ENCODE results near the gene NARF. TPM values are rescaled to one million over a fixed set of nuclear protein-coding genes. Genes with fewer than 3 reads are reported as not detected.
A peak's percentile ranks its signal among the peaks of the same experiment; 100 is the strongest.

The NARF gene
- polyA plus RNA-seq, 1 of the 3 experiments (the other 2 are of a cell fraction): 128 TPM

DNA sequence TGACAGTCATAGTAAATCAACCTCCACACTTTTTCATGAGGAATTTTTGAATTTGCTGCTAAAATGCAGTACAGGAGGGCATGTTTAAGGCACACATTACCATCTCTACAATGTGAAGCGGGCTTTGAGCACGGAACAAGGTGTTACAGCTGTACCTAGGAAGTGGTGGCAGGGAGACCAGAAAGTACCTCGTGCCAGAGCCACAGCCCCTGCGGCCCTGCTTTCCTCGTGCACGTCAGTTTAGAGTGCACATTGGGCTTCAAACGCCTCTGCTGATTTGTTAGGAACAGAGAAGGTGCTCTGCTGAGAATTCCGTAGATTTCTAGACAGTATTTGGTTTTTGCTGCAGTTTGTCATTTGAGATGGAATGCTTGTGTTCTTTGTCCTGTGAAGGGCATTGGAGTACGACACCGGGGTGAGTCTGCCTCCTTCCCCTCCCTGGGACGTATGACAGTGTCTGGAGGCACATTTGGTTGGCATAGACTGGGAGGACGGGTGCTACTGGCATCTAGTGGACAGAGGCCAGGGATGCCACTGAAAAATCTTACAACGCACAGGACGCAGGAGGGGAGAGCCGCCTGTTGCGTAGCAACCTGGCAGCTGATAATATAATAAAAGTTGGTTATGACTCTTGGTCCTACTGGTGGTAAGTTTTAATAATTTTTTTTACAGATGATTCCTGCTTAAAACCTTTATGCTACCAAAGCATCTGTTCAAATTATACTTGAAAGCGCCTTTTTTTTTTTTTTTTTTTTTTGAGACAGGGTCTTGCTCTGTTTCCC, 70.1 kb downstream of the NARF start:
- H3K9me3 ChIP-seq: no peaks in the 10 kb centered on the region
- CTCF ChIA-PET: interaction anchor here (0.6 to 5.4 kb wide), 30 partner anchors 9 to 303 kb away, joined by 3 to 35 read pairs (median 4); partner anchors contain the start of genes FOXK2 and OGFOD3
- TF ChIP-seq, protein P1, sequence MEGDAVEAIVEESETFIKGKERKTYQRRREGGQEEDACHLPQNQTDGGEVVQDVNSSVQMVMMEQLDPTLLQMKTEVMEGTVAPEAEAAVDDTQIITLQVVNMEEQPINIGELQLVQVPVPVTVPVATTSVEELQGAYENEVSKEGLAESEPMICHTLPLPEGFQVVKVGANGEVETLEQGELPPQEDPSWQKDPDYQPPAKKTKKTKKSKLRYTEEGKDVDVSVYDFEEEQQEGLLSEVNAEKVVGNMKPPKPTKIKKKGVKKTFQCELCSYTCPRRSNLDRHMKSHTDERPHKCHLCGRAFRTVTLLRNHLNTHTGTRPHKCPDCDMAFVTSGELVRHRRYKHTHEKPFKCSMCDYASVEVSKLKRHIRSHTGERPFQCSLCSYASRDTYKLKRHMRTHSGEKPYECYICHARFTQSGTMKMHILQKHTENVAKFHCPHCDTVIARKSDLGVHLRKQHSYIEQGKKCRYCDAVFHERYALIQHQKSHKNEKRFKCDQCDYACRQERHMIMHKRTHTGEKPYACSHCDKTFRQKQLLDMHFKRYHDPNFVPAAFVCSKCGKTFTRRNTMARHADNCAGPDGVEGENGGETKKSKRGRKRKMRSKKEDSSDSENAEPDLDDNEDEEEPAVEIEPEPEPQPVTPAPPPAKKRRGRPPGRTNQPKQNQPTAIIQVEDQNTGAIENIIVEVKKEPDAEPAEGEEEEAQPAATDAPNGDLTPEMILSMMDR (IDR thresholded peaks at IDR 0.05): peak; percentile 88
- TF ChIP-seq, protein P2, sequence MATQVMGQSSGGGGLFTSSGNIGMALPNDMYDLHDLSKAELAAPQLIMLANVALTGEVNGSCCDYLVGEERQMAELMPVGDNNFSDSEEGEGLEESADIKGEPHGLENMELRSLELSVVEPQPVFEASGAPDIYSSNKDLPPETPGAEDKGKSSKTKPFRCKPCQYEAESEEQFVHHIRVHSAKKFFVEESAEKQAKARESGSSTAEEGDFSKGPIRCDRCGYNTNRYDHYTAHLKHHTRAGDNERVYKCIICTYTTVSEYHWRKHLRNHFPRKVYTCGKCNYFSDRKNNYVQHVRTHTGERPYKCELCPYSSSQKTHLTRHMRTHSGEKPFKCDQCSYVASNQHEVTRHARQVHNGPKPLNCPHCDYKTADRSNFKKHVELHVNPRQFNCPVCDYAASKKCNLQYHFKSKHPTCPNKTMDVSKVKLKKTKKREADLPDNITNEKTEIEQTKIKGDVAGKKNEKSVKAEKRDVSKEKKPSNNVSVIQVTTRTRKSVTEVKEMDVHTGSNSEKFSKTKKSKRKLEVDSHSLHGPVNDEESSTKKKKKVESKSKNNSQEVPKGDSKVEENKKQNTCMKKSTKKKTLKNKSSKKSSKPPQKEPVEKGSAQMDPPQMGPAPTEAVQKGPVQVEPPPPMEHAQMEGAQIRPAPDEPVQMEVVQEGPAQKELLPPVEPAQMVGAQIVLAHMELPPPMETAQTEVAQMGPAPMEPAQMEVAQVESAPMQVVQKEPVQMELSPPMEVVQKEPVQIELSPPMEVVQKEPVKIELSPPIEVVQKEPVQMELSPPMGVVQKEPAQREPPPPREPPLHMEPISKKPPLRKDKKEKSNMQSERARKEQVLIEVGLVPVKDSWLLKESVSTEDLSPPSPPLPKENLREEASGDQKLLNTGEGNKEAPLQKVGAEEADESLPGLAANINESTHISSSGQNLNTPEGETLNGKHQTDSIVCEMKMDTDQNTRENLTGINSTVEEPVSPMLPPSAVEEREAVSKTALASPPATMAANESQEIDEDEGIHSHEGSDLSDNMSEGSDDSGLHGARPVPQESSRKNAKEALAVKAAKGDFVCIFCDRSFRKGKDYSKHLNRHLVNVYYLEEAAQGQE (IDR thresholded peaks at IDR 0.05; ENCODE audit: low read depth, low read length): peak; percentile 54; the same call in 1 of the 2 replicates
- TF ChIP-seq RCOR1 (IDR thresholded peaks at IDR 0.05; ENCODE audit: low read length) (peak; percentile 16; the same call in 1 of the 2 replicates), TCF12 (IDR thresholded peaks at IDR 0.05) (peak; percentile 40; the same call in 1 of the 2 replicates), NRF1 (IDR thresholded peaks at IDR 0.05; ENCODE audit: low read depth, low read length) (0 out of 2 replicates have a peak, but pooled peaks have one; percentile 5), GATA2 (CRISPR knock-in tag; IDR thresholded peaks at IDR 0.05) (no peak), MXI1 (IDR thresholded peaks at IDR 0.05; ENCODE audit: low read depth, low read length) (peak; percentile 86; the same call in 1 of the 2 replicates), RFX5 (IDR thresholded peaks at IDR 0.05; ENCODE audit: low read length) (0 out of 2 replicates have a peak, but pooled peaks have one; percentile 48), FOSL2 (IDR thresholded peaks at IDR 0.05; ENCODE audit: borderline replicate concordance, low read depth) (no peak), GABPA (IDR thresholded peaks at IDR 0.05; ENCODE audit: low read depth) (no peak), CHD2 (IDR thresholded peaks at IDR 0.05; ENCODE audit: low read length, partially characterized antibody) (peak; percentile 70), SIN3A (IDR thresholded peaks at IDR 0.05; ENCODE audit: borderline replicate concordance, low read depth, low read length) (peak; percentile 84; the same call in 1 of the 2 replicates), SMC3 (IDR thresholded peaks at IDR 0.05; ENCODE audit: low read depth, low read length) (peak; percentile 74), RAD21 (IDR thresholded peaks at IDR 0.05; ENCODE audit: low read length) (peak; percentile 93), NFIC (IDR thresholded peaks at IDR 0.05; ENCODE audit: borderline replicate concordance) (no peak), YY1 (IDR thresholded peaks at IDR 0.05; ENCODE audit: low read depth) (no peak)
- TF ChIP-seq, protein P3, sequence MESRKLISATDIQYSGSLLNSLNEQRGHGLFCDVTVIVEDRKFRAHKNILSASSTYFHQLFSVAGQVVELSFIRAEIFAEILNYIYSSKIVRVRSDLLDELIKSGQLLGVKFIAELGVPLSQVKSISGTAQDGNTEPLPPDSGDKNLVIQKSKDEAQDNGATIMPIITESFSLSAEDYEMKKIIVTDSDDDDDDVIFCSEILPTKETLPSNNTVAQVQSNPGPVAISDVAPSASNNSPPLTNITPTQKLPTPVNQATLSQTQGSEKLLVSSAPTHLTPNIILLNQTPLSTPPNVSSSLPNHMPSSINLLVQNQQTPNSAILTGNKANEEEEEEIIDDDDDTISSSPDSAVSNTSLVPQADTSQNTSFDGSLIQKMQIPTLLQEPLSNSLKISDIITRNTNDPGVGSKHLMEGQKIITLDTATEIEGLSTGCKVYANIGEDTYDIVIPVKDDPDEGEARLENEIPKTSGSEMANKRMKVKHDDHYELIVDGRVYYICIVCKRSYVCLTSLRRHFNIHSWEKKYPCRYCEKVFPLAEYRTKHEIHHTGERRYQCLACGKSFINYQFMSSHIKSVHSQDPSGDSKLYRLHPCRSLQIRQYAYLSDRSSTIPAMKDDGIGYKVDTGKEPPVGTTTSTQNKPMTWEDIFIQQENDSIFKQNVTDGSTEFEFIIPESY (IDR thresholded peaks at IDR 0.05; ENCODE audit: borderline replicate concordance, low read depth): no peak
- TF ChIP-seq, protein P4, sequence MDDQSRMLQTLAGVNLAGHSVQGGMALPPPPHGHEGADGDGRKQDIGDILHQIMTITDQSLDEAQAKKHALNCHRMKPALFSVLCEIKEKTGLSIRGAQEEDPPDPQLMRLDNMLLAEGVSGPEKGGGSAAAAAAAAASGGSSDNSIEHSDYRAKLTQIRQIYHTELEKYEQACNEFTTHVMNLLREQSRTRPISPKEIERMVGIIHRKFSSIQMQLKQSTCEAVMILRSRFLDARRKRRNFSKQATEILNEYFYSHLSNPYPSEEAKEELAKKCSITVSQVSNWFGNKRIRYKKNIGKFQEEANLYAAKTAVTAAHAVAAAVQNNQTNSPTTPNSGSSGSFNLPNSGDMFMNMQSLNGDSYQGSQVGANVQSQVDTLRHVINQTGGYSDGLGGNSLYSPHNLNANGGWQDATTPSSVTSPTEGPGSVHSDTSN (IDR thresholded peaks at IDR 0.05): 0 out of 2 replicates have a peak, but pooled peaks have one; percentile 17
- H3K27me3 ChIP-seq (ENCODE audit: insufficient read depth): no peaks in the 10 kb centered on the region
- peak overlapping the region; percentile 56 for H3K4me2 ChIP-seq
- peaks cover 100% of the 10 kb centered on the region for H3K79me2 ChIP-seq (ENCODE audit: insufficient read depth)
- peak overlapping the region; percentile 47 to 63 for H3K27ac ChIP-seq (ENCODE audit: low read depth in 2 of 2, low read length in 1 of 2)
- 32% methylated on average over 17 of the region's 17 CpGs for WGBS (ENCODE audit: low lambda C conversion rate)
- no peak overlapping the region for H3K4me3 ChIP-seq (ENCODE audit: low read depth in 2 of 2, low read length in 1 of 2)
- H2AFZ ChIP-seq (ENCODE audit: low read depth): no peak overlapping the region
- H3K4me1 ChIP-seq (ENCODE audit: control insufficient read depth in 1 of 2, insufficient read depth in 2 of 2, low read depth in 1 of 2, low read length in 1 of 2): peaks cover 25 to 34% of the 10 kb centered on the region in 2 experiments
- H4K20me1 ChIP-seq (ENCODE audit: insufficient read depth): peaks cover 97% of the 10 kb centered on the region
- peaks cover 39% of the 10 kb centered on the region for H3F3A ChIP-seq (replicated peaks; ENCODE audit: insufficient read depth)
- POLR2A ChIA-PET: interaction anchor here (0.8 kb wide), 1 partner anchor 145 kb away, joined by 3 read pairs; no protein-coding TSS in a partner anchor
- H3K36me3 ChIP-seq (replicated peaks in 1 of 2; ENCODE audit: control insufficient read depth in 1 of 2, insufficient read depth in 2 of 2, low read length in 1 of 2): peaks cover 0 to 4% of the 10 kb centered on the region in 2 experiments
- peak; percentile 88 for DNase-seq
- H3K9me2 ChIP-seq: no peaks in the 10 kb centered on the region
- peak overlapping the region; percentile 16; the same call in 1 of the 2 replicates for H3K9ac ChIP-seq
